GM19463 (cell line): ENCODE measurements around the gene TRNP1.
"Not testable (repeated sequence)": the region's sequence is repeated elsewhere in the genome, so short reads cannot be mapped to it uniquely, and the experiment has no call there.

Experiments
- ATAC-seq: cut with Tn5 transposase; IDR thresholded peaks from one replicate; pipeline ENCODE4 v1.9.1; 2021; ENCODE audit warnings: mild to moderate bottlenecking, moderate library complexity; ENCODE audit not compliant: unreplicated experiment

TRNP1 gene

GRCh38 chr1:26993237-26994019 lies at the start of gene TRNP1:
Gene TRNP1, plus strand, starts transcription at chr1:26993692. Its CDS starts 95 bp downstream, at chr1:26993787.
- ATAC-seq: peak; percentile 67

- no peak for ATAC-seq
These were observed 48.4 kb upstream of the TRNP1 start for GRCh38 chr1:26945138-26945537.

GRCh38 chr1:26945728-26946127 lies 47.8 kb upstream of the TRNP1 start:
- ATAC-seq: no peak

- ATAC-seq: no peak
These were observed 47.2 kb upstream of the TRNP1 start for GRCh38 chr1:26946270-26946669.

GRCh38 chr1:26948725-26949057 lies 44.8 kb upstream of the TRNP1 start:
- ATAC-seq: not testable (repeated sequence)

GRCh38 chr1:26949266-26949925 lies 44.1 kb upstream of the TRNP1 start:
- no peak for ATAC-seq

GRCh38 chr1:26949926-26950319 lies 43.6 kb upstream of the TRNP1 start:
- ATAC-seq: no peak

- ATAC-seq: no peak
These were observed 42.9 kb upstream of the TRNP1 start for GRCh38 chr1:26950602-26951001.

GRCh38 chr1:26951216-26951615 lies 42.3 kb upstream of the TRNP1 start:
- no peak for ATAC-seq

- ATAC-seq: no peak
These were observed 41.5 kb upstream of the TRNP1 start for GRCh38 chr1:26951821-26952497.

GRCh38 chr1:26953374-26953773 lies 40.1 kb upstream of the TRNP1 start:
- ATAC-seq: no peak

GRCh38 chr1:26956321-26956720 lies 37.2 kb upstream of the TRNP1 start:
- ATAC-seq: no peak

- ATAC-seq: no peak
These were observed 36.2 kb upstream of the TRNP1 start for GRCh38 chr1:26957306-26957705.

GRCh38 chr1:26959270-26959669 lies 34.2 kb upstream of the TRNP1 start:
- ATAC-seq: no peak

GRCh38 chr1:26959722-26960624 lies 33.5 kb upstream of the TRNP1 start, which contains the start of gene KDF1:
Gene KDF1, minus strand, starts transcription at chr1:26960468. Its CDS starts 8,088 bp downstream, at chr1:26952380.
- no peak for ATAC-seq

- no peak for ATAC-seq
These were observed 32.9 kb upstream of the TRNP1 start for GRCh38 chr1:26960625-26960966.

- no peak for ATAC-seq
These were observed 31.7 kb upstream of the TRNP1 start for GRCh38 chr1:26961826-26962225.

- no peak for ATAC-seq
These were observed 28.3 kb upstream of the TRNP1 start for GRCh38 chr1:26965213-26965612.

GRCh38 chr1:26965628-26966027 lies 27.9 kb upstream of the TRNP1 start:
- ATAC-seq: no peak

GRCh38 chr1:26970810-26971209 lies 22.7 kb upstream of the TRNP1 start:
- ATAC-seq: no peak

- no peak for ATAC-seq
These were observed 21.9 kb upstream of the TRNP1 start for GRCh38 chr1:26971590-26971989.
